ENCODE measurements around the gene TXN2. TPM values are rescaled to one million over a fixed set of nuclear protein-coding genes. Genes with fewer than 3 reads are reported as not detected.
"Not testable (repeated sequence)": the region's sequence is repeated elsewhere in the genome, so short reads cannot be mapped to it uniquely, and the experiment has no call there.

TXN2 gene
- total RNA-seq, 4 donors from 2014 or later, result 34.9 to 56.5 (median 47.2) TPM

DNA sequence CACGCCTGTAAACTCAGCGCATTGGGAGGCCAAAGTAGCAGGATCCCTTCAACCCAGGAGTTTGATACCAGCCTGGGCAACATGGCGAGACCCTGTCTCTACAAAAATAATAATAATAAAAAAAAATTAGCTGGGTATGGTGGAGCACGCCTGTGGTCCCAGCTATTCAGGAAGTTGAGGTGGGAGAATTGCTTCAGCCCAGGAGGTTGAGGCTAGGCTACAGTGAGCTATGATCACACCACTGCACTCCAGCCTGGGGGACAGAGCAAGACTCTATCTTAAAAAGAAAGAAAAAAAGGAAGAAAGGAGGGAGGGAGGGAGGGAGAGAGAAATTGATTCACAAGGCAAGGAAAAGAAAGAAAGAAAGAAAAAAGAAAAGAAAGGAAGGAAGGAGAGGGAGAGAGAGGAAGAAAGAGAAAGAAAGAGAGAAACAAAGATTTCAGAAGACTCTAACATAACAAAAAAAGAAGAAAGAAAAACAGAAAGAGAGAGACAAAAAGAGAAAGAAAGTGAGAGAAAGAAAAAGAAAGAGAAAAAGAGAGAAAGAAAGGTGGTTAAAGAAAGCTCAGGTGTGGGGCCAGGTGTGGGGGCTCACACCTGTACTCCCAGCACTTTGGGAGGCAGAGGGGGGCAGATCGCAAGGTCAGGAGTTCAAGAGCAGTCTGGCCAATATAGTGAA, 56.4 kb downstream of the TXN2 start:
- Histone ChIP-seq H3K4me1 (peaks cover under 1 to 14% (median 5%) of the 10 kb centered on the region in 4 donors), H3K9me3 (no peaks in the 10 kb centered on the region), H3K4me3 (no peak overlapping the region), H3K27ac (replicated peaks in 1 of 4) (no peak overlapping the region), H3K27me3 (no peaks in the 10 kb centered on the region), H3K36me3 (no peaks in the 10 kb centered on the region)
- intact Hi-C loops (cut with DNase I), result no loop called here
- no peak for TF ChIP-seq POLR2A (IDR thresholded peaks at IDR 0.05; ENCODE audit: low read depth)
- TF ChIP-seq CTCF (IDR thresholded peaks at IDR 0.05), result no peak
- no peak for TF ChIP-seq EP300 (IDR thresholded peaks at IDR 0.05)
- TF ChIP-seq POLR2AphosphoS5 (IDR thresholded peaks at IDR 0.05), result no peak
- DNase-seq (ENCODE audit: extremely low spot score), result no peak
- WGBS, result 96% methylated on average over 5 of the region's 5 CpGs

GRCh38 chr22:36424466-36424865, 57.0 kb downstream of the TXN2 start:
- H3K27ac ChIP-seq (replicated peaks in 1 of 4); H3K36me3 ChIP-seq; intact Hi-C loops (cut with DNase I); DNase-seq (ENCODE audit: extremely low spot score); H3K4me3 ChIP-seq; H3K27me3 ChIP-seq; H3K9me3 ChIP-seq: not testable (repeated sequence)
- H3K4me1 ChIP-seq, result peaks cover 6 to 19% (median 11%) of the 10 kb centered on the region in 4 donors
- WGBS, result 86% methylated on average over 5 of the region's 5 CpGs

DNA sequence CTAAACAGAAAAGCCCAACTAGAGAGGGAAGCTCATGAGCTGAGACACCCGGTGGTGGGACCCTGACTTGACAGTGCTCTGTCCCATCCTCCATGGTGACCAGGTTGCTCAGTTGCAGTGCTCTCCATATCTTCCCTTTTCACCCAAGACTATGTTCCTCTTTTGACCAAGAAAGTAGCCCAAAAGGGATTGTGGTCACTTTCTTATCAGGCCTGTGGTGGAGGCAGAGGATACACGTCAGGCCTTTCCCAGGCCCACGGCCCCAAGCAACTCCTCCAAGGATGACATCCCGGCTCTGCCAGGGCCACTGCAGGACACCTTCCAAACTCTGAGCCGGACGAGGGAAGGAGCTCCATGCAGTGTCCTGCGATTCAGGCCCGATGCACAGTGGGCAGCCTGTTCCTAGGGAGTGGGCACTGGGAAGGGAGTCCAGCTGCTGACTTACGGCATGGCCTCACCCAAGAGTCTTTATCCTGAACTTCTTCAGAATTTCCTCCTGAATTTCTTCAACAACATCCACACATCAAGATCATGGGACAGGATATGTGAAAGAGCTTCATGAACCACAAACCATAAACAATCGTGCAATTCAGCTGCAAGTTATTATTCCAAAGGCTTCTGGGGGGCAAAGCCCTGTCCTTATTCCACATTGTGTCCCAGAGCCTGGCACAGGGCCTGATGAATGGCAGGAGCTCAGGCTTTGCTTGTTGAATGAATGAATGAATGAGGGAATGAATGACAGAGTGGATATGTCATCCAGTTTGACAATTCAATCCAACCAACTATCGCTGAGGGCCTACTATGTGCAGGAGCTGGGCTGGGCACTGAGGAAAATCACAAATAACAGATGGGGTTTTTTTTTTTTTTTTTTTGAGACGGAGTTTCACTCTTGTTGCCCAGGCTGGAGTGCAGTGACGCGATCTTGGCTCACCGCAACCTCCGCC, 57.7 kb downstream of the TXN2 start:
- Histone ChIP-seq H3K36me3 (no peaks in the 10 kb centered on the region), H3K4me1 (peaks cover 13 to 27% (median 19%) of the 10 kb centered on the region in 4 donors), H3K27ac (replicated peaks in 1 of 4) (no peak overlapping the region), H3K27me3 (no peaks in the 10 kb centered on the region), H3K4me3 (no peak overlapping the region), H3K9me3 (no peaks in the 10 kb centered on the region)
- TF ChIP-seq EP300 (IDR thresholded peaks at IDR 0.05), result no peak
- TF ChIP-seq POLR2A (IDR thresholded peaks at IDR 0.05; ENCODE audit: low read depth), result no peak
- no peak for TF ChIP-seq CTCF (IDR thresholded peaks at IDR 0.05)
- no peak for TF ChIP-seq POLR2AphosphoS5 (IDR thresholded peaks at IDR 0.05)
- intact Hi-C loops (cut with DNase I), result no loop called here
- 84% methylated on average over 16 of the region's 16 CpGs for WGBS
- no peak for DNase-seq (ENCODE audit: extremely low spot score)

GRCh38 chr22:36422287-36423014, 59.0 kb downstream of the TXN2 start:
- no peak for TF ChIP-seq POLR2AphosphoS5 (IDR thresholded peaks at IDR 0.05)
- no peak for TF ChIP-seq POLR2A (IDR thresholded peaks at IDR 0.05; ENCODE audit: low read depth)
- no peak for TF ChIP-seq CTCF (IDR thresholded peaks at IDR 0.05)
- no peak for TF ChIP-seq EP300 (IDR thresholded peaks at IDR 0.05)
- H3K36me3 ChIP-seq, result no peaks in the 10 kb centered on the region

More at GRCh38 chr22:36422287-36423014, 59.0 kb downstream of the TXN2 start:
- no peak overlapping the region for H3K4me3 ChIP-seq
- H3K9me3 ChIP-seq, result no peaks in the 10 kb centered on the region
- H3K27me3 ChIP-seq, result no peaks in the 10 kb centered on the region
- intact Hi-C loops (cut with DNase I), result no loop called here
- no peak for DNase-seq (ENCODE audit: extremely low spot score)
- WGBS, result 93% methylated on average over 14 of the region's 14 CpGs
- no peak overlapping the region for H3K27ac ChIP-seq (replicated peaks in 1 of 4)
- H3K4me1 ChIP-seq, result peaks cover 15 to 29% (median 21%) of the 10 kb centered on the region in 4 donors

Measured in esophagus muscularis mucosa (tissue), 4 donors.